Left cardiac atrium (tissue), 4 donors: ENCODE data around the gene RCHY1. TPM values are rescaled to one million over a fixed set of nuclear protein-coding genes. Genes with fewer than 3 reads are reported as not detected.

Experiments
- ATAC-seq, 2 donors: fragments of 200-7000 bp; cut with Tn5 transposase; one replicate each; pipeline ENCODE4 v1.9.1; 2020; ENCODE audit warnings: mild to moderate bottlenecking in 2 of 2, moderate library complexity in 2 of 2
- DNase-seq: peaks from one replicate; pipeline ENCODE4 v3.0.0-alpha.2; 2020
- intact Hi-C, 2 donors: fragments of 100-400 bp; cut with DNase I; formaldehyde crosslinking; loops; one replicate each; pipeline versions ENCODE4 v1.14.1 to v1.15.1; 2022 to 2023
- total RNA-seq, 2 donors: library from RNA; stranded (reverse); fragmentation: NEBNext Ultra II Directional; extraction: Animal tissue kit (Norgen Biotek cat#: 25700); gene quantifications; one replicate each; pipeline ENCODE4 v1.2.1, GENCODE V29; 2021
- donor health status: DM: no; HTN: yes; CAD: no.
- donor health status: DM: no; HTN: yes; CAD: no; lungs with severe emphysema.
- donor health status: DM: yes; HTN: yes; CAD: no.
- donor health status: Dilated cardiomyopathy.

The RCHY1 gene
- total RNA-seq, 2 donors from 2014 or later = 52.3 to 57.3 TPM

GRCh38 chr4:75470738-75471137, 43.5 kb downstream of the RCHY1 start:
- DNase-seq (no peak), ATAC-seq (no peak)
- intact Hi-C loops = loop anchor here in 1 of 2 donors (10.0 kb wide), 1 partner anchor 546 kb away; no protein-coding TSS in a partner anchor

GRCh38 chr4:75469896-75470295, 44.3 kb downstream of the RCHY1 start:
- intact Hi-C loops = loop anchor here in 1 of 2 donors (10.0 kb wide), 1 partner anchor 545 kb away; no protein-coding TSS in a partner anchor
- no peak for ATAC-seq
- DNase-seq = no peak

- intact Hi-C loops = no loop called here
- no peak for ATAC-seq
- no peak for DNase-seq
Observed at GRCh38 chr4:75457365-75457764, 56.8 kb downstream of the RCHY1 start.

- ATAC-seq (no peak), DNase-seq (no peak)
- intact Hi-C loops = no loop called here
Observed at GRCh38 chr4:75434105-75434504, 80.1 kb downstream of the RCHY1 start.

GRCh38 chr4:75432683-75433082, 81.5 kb downstream of the RCHY1 start:
- intact Hi-C loops = no loop called here
- ATAC-seq (no peak), DNase-seq (no peak)

GRCh38 chr4:75429208-75429607, 85.0 kb downstream of the RCHY1 start:
- ATAC-seq (no peak), DNase-seq (no peak)
- intact Hi-C loops = no loop called here

Other genes with a start within 250 kb of the RCHY1 start
- 10 to 100 TPM; 16.2 to 20.3 TPM for gene THAP6, start 70 bp upstream of the RCHY1 start, total RNA-seq
- gene ODAPH, start 41.7 kb upstream of the RCHY1 start, total RNA-seq = not detected
- under 1 TPM; 0.62 to 0.65 TPM for gene CDKL2, start 116.1 kb upstream of the RCHY1 start, total RNA-seq
- gene G3BP2, start 159.0 kb upstream of the RCHY1 start, total RNA-seq = 100 to 1,000 TPM in 1 of 2 donors, 10 to 100 TPM in 1; 68.5 to 110 TPM
- gene USO1, start 210.2 kb upstream of the RCHY1 start, total RNA-seq = 10 to 100 TPM; 77.9 to 84.5 TPM